ENCODE results near the gene NPM1.

NPM1 gene

DNA sequence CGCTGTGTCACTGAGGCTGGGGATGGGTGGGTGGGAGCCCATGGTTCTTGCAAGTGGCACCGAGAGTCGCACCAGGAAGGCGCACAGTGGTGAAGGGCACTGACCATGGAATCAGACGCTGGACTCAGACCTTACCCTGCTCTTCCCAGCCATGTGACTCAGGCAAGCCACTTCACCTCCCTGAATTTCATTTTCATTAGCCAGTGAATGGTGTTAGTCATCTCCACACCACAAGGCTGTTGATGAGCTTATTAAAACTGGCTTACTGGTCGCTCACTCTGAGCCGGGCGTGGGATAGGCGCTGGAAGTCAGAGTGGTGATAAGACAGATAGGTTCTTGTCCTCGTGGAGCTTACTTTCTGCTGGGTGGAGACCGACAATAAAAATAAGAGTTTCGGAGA lies 56.9 kb downstream of the NPM1 start:
- no peak for TF ChIP-seq USF1 (IDR thresholded peaks at IDR 0.05)
- TF ChIP-seq CEBPB (IDR thresholded peaks at IDR 0.05): no peak
- no peak for TF ChIP-seq RAD21 (IDR thresholded peaks at IDR 0.05; ENCODE audit: low read depth)
- TF ChIP-seq, protein P1, sequence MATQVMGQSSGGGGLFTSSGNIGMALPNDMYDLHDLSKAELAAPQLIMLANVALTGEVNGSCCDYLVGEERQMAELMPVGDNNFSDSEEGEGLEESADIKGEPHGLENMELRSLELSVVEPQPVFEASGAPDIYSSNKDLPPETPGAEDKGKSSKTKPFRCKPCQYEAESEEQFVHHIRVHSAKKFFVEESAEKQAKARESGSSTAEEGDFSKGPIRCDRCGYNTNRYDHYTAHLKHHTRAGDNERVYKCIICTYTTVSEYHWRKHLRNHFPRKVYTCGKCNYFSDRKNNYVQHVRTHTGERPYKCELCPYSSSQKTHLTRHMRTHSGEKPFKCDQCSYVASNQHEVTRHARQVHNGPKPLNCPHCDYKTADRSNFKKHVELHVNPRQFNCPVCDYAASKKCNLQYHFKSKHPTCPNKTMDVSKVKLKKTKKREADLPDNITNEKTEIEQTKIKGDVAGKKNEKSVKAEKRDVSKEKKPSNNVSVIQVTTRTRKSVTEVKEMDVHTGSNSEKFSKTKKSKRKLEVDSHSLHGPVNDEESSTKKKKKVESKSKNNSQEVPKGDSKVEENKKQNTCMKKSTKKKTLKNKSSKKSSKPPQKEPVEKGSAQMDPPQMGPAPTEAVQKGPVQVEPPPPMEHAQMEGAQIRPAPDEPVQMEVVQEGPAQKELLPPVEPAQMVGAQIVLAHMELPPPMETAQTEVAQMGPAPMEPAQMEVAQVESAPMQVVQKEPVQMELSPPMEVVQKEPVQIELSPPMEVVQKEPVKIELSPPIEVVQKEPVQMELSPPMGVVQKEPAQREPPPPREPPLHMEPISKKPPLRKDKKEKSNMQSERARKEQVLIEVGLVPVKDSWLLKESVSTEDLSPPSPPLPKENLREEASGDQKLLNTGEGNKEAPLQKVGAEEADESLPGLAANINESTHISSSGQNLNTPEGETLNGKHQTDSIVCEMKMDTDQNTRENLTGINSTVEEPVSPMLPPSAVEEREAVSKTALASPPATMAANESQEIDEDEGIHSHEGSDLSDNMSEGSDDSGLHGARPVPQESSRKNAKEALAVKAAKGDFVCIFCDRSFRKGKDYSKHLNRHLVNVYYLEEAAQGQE (IDR thresholded peaks at IDR 0.05; ENCODE audit: low read depth): no peak
- no peak for TF ChIP-seq EP300 (IDR thresholded peaks at IDR 0.05; ENCODE audit: borderline replicate concordance)
- TF ChIP-seq CREB1 (IDR thresholded peaks at IDR 0.05; ENCODE audit: low read depth): no peak
- TF ChIP-seq TEAD4 (IDR thresholded peaks at IDR 0.05): no peak
- TF ChIP-seq YY1 (IDR thresholded peaks at IDR 0.05; ENCODE audit: low read depth): no peak
- TF ChIP-seq NFIC (IDR thresholded peaks at IDR 0.05): no peak
- no peak for TF ChIP-seq ZBTB7A (IDR thresholded peaks at IDR 0.05; ENCODE audit: low read depth)
- TF ChIP-seq EGR1 (IDR thresholded peaks at IDR 0.05): no peak
- no peak for TF ChIP-seq TCF12 (IDR thresholded peaks at IDR 0.05; ENCODE audit: low read depth)
- TF ChIP-seq MAX (IDR thresholded peaks at IDR 0.05): no peak
- no peak for TF ChIP-seq TAF1 (IDR thresholded peaks at IDR 0.05; ENCODE audit: low read depth)

- TF ChIP-seq, protein P1 (IDR thresholded peaks at IDR 0.05; ENCODE audit: low read depth): no peak
- TF ChIP-seq TEAD4 (IDR thresholded peaks at IDR 0.05) (no peak), TCF12 (IDR thresholded peaks at IDR 0.05; ENCODE audit: low read depth) (no peak), USF1 (IDR thresholded peaks at IDR 0.05) (no peak), NFIC (IDR thresholded peaks at IDR 0.05) (no peak)
Observed at GRCh38 chr5:171445644-171446516, 58.2 kb downstream of the NPM1 start.

DNA sequence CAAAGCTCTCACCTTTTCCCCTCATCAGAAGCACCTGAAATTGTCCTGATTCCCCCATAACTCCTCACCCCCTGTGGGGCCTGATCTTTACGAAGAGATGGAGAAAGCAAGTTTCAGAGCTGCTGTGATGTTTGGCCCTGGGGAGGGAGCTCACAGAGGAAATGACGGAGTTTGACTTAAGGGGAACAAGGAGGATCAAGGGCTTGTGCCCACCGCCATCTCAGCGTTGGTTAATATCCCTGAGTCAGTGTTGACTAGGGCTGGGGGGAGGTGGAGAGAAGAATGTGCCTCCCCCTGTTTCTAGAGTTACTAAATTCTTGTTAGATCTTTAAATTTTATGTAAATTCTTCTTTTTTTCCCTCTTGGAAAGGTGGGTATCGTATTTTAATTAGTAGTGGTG lies 59.6 kb downstream of the NPM1 start:
- TF ChIP-seq ZBTB7A (IDR thresholded peaks at IDR 0.05; ENCODE audit: low read depth) (no peak), USF1 (IDR thresholded peaks at IDR 0.05) (no peak), TCF12 (IDR thresholded peaks at IDR 0.05; ENCODE audit: low read depth) (no peak), TAF1 (IDR thresholded peaks at IDR 0.05; ENCODE audit: low read depth) (no peak), TEAD4 (IDR thresholded peaks at IDR 0.05) (no peak)
- TF ChIP-seq, protein P1 (IDR thresholded peaks at IDR 0.05; ENCODE audit: low read depth): no peak

- TF ChIP-seq EGR1 (IDR thresholded peaks at IDR 0.05) (no peak), USF1 (IDR thresholded peaks at IDR 0.05) (no peak), EP300 (IDR thresholded peaks at IDR 0.05; ENCODE audit: borderline replicate concordance) (no peak), MAX (IDR thresholded peaks at IDR 0.05) (no peak), TEAD4 (IDR thresholded peaks at IDR 0.05) (no peak), FOXM1 (IDR thresholded peaks at IDR 0.05; ENCODE audit: borderline replicate concordance, low read depth) (no peak), CREB1 (IDR thresholded peaks at IDR 0.05; ENCODE audit: low read depth) (no peak)
Observed at GRCh38 chr5:171449426-171449825, 61.8 kb downstream of the NPM1 start.
